ENCODE results near the gene PLAA.

- TF ChIP-seq, protein P1, sequence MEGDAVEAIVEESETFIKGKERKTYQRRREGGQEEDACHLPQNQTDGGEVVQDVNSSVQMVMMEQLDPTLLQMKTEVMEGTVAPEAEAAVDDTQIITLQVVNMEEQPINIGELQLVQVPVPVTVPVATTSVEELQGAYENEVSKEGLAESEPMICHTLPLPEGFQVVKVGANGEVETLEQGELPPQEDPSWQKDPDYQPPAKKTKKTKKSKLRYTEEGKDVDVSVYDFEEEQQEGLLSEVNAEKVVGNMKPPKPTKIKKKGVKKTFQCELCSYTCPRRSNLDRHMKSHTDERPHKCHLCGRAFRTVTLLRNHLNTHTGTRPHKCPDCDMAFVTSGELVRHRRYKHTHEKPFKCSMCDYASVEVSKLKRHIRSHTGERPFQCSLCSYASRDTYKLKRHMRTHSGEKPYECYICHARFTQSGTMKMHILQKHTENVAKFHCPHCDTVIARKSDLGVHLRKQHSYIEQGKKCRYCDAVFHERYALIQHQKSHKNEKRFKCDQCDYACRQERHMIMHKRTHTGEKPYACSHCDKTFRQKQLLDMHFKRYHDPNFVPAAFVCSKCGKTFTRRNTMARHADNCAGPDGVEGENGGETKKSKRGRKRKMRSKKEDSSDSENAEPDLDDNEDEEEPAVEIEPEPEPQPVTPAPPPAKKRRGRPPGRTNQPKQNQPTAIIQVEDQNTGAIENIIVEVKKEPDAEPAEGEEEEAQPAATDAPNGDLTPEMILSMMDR (IDR thresholded peaks at IDR 0.05), result no peak
- no peak for TF ChIP-seq POLR2A (IDR thresholded peaks at IDR 0.05)
Observed at GRCh38 chr9:26949637-26950069, 2.6 kb upstream of the PLAA start.
